ENCODE results near the gene PIP5K1C. TPM values are rescaled to one million over a fixed set of nuclear protein-coding genes. Genes with fewer than 3 reads are reported as not detected.
A peak's percentile ranks its signal among the peaks of the same experiment; 100 is the strongest.

Gene PIP5K1C
- total and polyA plus RNA-seq, 10 of the 15 experiments (the other 5 are each of a cell fraction or from before 2014, with no cell fraction given) = 0.39 to 19.6 (median 5.3) TPM

- H4K20me1 ChIP-seq (ENCODE audit: control insufficient read depth, insufficient read depth) = no peaks in the 10 kb centered on the region
- no peaks in the 10 kb centered on the region for H3K4me1 ChIP-seq (ENCODE audit: control insufficient read depth, insufficient read depth, low read length)
- peaks cover 3 to 7% of the 10 kb centered on the region in 2 experiments; a peak in 2 of 4 replicates for H3K36me3 ChIP-seq (ENCODE audit: control insufficient read depth in 2 of 2, insufficient read depth in 2 of 2, low read length in 1 of 2)
- intact Hi-C loops (cut with micrococcal nuclease; ENCODE audit: unreplicated experiment) (no loop called here), in situ Hi-C loops (cut with MboI) (no loop called here)
- BruUV-seq (replicated peaks) = no TSS peak
- no peak for ATAC-seq
- ChIA-PET RAD21 (ENCODE audit: unreplicated experiment) (no interaction called here), POLR2A (no interaction called here), CTCF (no interaction called here), SMC1A (ENCODE audit: uncharacterized antibody, unreplicated experiment) (no interaction called here)
- FAIRE-seq = no peak
- H3K27me3 ChIP-seq (replicated peaks in 1 of 2; ENCODE audit: control insufficient read depth in 2 of 2, insufficient read depth in 2 of 2, low read length in 1 of 2) = no peaks in the 10 kb centered on the region
- H3K9ac ChIP-seq (ENCODE audit: control insufficient read depth, insufficient read depth, low read length) = no peak overlapping the region
- H2AFZ ChIP-seq (ENCODE audit: control insufficient read depth, low read depth, low read length) = no peak overlapping the region
- 54% methylated on average over 36 of the region's 36 CpGs for WGBS (ENCODE audit: insufficient coverage, insufficient replicate concordance, low lambda C conversion rate, missing lambda C conversion rate)
- no peak overlapping the region for H3K27ac ChIP-seq (ENCODE audit: control insufficient read depth, insufficient read depth)
- H3K4me2 ChIP-seq (ENCODE audit: control insufficient read depth, insufficient read depth) = no peak overlapping the region
- TF ChIP-seq MEF2B (IDR thresholded peaks at IDR 0.05; ENCODE audit: partially characterized antibody, poor library complexity, severe bottlenecking) = no peak
- TF ChIP-seq POLR2A (IDR thresholded peaks at IDR 0.05; ENCODE audit: low read depth, low read length) = no peak
- TF ChIP-seq ZZZ3 (IDR thresholded peaks at IDR 0.05; ENCODE audit: control insufficient read depth, insufficient read length, low read depth) = no peak
- no peak for TF ChIP-seq POLR2AphosphoS2 (IDR thresholded peaks at IDR 0.05; ENCODE audit: low read depth, low read length)
- TF ChIP-seq TBL1XR1 (IDR thresholded peaks at IDR 0.05; ENCODE audit: low read depth, low read length) = no peak
- no peak for TF ChIP-seq SRF (IDR thresholded peaks at IDR 0.05; ENCODE audit: low read depth in 2 of 2, low read length in 2 of 2)
- H3K4me3 ChIP-seq = no peak overlapping the region
- no peaks in the 10 kb centered on the region for H3K79me2 ChIP-seq (ENCODE audit: control insufficient read depth, insufficient read depth, low read length)
- no peak for DNase-seq (ENCODE audit: low read depth, low spot score)
- H3K9me3 ChIP-seq (replicated peaks; ENCODE audit: control insufficient read depth, insufficient read depth, low read length) = no peaks in the 10 kb centered on the region
Measured at GRCh38 chr19:3656073-3656746, 44.1 kb downstream of the PIP5K1C start.

- Histone ChIP-seq H3K27ac (ENCODE audit: control insufficient read depth, insufficient read depth) (no peak overlapping the region), H3K79me2 (ENCODE audit: control insufficient read depth, insufficient read depth, low read length) (no peaks in the 10 kb centered on the region), H3K36me3 (ENCODE audit: control insufficient read depth in 2 of 2, insufficient read depth in 2 of 2, low read length in 1 of 2) (peaks cover 3 to 7% of the 10 kb centered on the region in 2 experiments; a peak in 2 of 4 replicates), H3K27me3 (replicated peaks in 1 of 2; ENCODE audit: control insufficient read depth in 2 of 2, insufficient read depth in 2 of 2, low read length in 1 of 2) (no peaks in the 10 kb centered on the region), H3K4me3 (no peak overlapping the region), H3K9me3 (replicated peaks; ENCODE audit: control insufficient read depth, insufficient read depth, low read length) (no peaks in the 10 kb centered on the region), H2AFZ (ENCODE audit: control insufficient read depth, low read depth, low read length) (no peak overlapping the region), H3K9ac (ENCODE audit: control insufficient read depth, insufficient read depth, low read length) (no peak overlapping the region), H3K4me1 (ENCODE audit: control insufficient read depth, insufficient read depth, low read length) (no peaks in the 10 kb centered on the region), H3K4me2 (ENCODE audit: control insufficient read depth, insufficient read depth) (no peak overlapping the region), H4K20me1 (ENCODE audit: control insufficient read depth, insufficient read depth) (no peaks in the 10 kb centered on the region)
- no peak for DNase-seq (ENCODE audit: low read depth, low spot score)
- FAIRE-seq = no peak
- 60% methylated on average over 24 of the region's 25 CpGs for WGBS (ENCODE audit: insufficient coverage, insufficient replicate concordance, low lambda C conversion rate, missing lambda C conversion rate)
- no peak for ATAC-seq
- ChIA-PET CTCF (no interaction called here), POLR2A (no interaction called here), RAD21 (ENCODE audit: unreplicated experiment) (no interaction called here), SMC1A (ENCODE audit: uncharacterized antibody, unreplicated experiment) (no interaction called here)
- no TSS peak for BruUV-seq (replicated peaks)
- in situ Hi-C loops (cut with MboI) (no loop called here), intact Hi-C loops (cut with micrococcal nuclease; ENCODE audit: unreplicated experiment) (no loop called here)
- TF ChIP-seq MYB (IDR thresholded peaks at IDR 0.05; ENCODE audit: borderline replicate concordance, low read depth, low read length) = no peak
- TF ChIP-seq SPI1 (IDR thresholded peaks at IDR 0.05; ENCODE audit: borderline replicate concordance, insufficient read depth, low read depth, low read length) = no peak
- TF ChIP-seq PAX8 (IDR thresholded peaks at IDR 0.05) = no peak
- no peak for TF ChIP-seq ZSCAN29 (IDR thresholded peaks at IDR 0.05)
- TF ChIP-seq ATF7 (IDR thresholded peaks at IDR 0.05; ENCODE audit: low read depth) = no peak
- no peak for TF ChIP-seq MEF2A (IDR thresholded peaks at IDR 0.05; ENCODE audit: insufficient read depth, low read depth, low read length)
- TF ChIP-seq PML (IDR thresholded peaks at IDR 0.05; ENCODE audit: low read length) = no peak
- TF ChIP-seq BHLHE40 (IDR thresholded peaks at IDR 0.05; ENCODE audit: borderline replicate concordance in 1 of 2, low read depth in 2 of 2, low read length in 1 of 2) = no peak
- no peak for TF ChIP-seq RFX5 (IDR thresholded peaks at IDR 0.05; ENCODE audit: low read depth, low read length)
- TF ChIP-seq CBX3 (IDR thresholded peaks at IDR 0.05; ENCODE audit: borderline replicate concordance, low read depth) = no peak
- TF ChIP-seq TCF3 (IDR thresholded peaks at IDR 0.05; ENCODE audit: borderline replicate concordance, insufficient read depth, low read depth, low read length) = peak; percentile 87
- no peak for TF ChIP-seq HDAC2 (IDR thresholded peaks at IDR 0.05)
- TF ChIP-seq TCF12 (IDR thresholded peaks at IDR 0.05; ENCODE audit: low read depth, low read length) = peak; percentile 70; the same call in 1 of the 2 replicates
- TF ChIP-seq MTA2 (IDR thresholded peaks at IDR 0.05; ENCODE audit: low read depth) = no peak
Measured at GRCh38 chr19:3655402-3656072, 44.7 kb downstream of the PIP5K1C start.
